HG03025 (cell line): ENCODE results near the gene SEMA5B.

Experiments
- ATAC-seq: cut with Tn5 transposase; IDR thresholded peaks from one replicate; pipeline ENCODE4 v1.9.1; 2021; ENCODE audit warnings: mild to moderate bottlenecking, moderate library complexity; ENCODE audit not compliant: unreplicated experiment, low FRiP score

SEMA5B gene

DNA sequence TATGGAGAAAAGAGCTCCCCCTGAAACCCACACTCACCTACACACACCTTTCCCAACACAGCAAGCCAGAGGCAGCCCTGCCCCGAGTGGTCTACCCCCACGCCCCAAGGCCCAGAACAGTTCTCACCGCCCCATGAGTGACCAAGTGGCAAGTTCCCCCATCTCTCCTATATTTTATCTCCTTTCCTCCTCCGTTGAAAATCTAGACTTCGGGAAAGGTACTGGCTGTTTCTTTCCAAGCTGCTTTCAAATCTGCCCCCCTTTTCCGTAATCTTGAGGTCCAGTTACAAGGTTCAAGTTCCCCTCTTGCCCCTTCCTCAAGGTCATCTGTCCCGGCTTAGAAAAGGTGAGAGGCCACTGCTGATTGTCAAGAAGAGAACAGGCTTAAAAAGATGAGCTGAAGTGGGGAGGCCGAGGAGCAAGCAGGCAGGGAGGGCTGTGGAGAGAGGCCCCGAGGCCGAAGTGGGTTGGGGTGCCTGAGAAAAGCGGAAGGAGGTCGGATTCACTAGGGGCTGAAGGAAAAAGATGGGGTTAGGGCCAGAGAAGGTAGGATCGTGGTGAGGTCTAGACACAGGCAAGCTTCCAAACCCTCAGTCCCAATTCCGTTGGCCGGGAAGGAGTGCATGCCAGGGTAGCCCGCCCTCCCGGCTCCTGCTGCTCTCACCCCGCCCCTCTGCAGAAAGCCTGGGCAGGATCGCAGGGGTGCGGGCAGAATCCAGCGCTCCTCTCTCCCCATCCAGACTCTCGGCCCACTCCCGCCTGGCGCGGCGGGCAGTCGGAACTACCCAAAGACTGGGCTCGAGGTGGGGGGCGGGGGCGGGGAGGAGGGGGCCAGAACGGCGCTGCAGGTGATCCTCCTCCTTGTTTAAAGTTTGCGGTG is 1.7 kb downstream of the SEMA5B start:
- ATAC-seq: no peak

DNA sequence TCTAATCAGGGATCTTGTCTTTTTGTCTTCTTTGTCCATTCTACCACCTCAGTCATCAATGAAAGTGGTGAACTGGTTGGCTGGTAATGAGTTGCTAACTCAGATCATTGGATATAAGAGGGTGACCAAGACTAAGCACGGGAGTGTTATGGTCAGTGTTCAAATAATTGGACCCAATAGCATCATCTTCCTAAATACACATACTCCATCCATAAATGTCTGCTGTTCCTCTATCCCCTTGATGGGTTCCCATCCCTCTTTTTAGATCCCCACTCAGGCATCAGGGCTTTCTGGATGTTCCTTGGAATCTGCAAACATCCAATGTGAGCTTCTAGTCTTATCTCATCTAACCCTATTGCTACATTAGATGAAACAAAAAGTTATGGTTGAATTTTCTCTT is 3.5 kb downstream of the SEMA5B start:
- no peak for ATAC-seq

DNA sequence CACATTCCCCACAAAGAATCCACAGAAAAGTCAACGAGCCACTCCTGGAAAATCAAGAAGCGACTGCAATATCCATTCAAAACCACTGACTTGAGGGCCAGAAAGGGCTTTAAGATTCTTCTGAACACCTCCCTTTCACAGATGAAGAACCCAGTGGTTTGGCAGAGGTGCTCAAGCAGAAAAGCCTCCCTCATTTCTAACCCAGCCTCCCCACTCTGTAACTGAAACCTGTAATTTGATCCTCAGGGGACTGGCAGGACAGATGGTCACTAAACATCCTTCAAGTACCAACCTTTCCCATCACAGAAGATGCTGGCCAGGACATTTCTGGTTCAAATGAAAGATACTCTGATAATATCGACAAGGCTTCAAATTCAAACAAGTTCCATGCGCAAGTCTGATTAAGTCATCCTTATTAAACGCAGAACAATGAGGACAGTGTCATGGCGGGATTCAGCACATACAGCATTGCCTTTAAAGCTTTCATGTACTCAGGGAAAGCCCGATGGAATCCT is 5.5 kb downstream of the SEMA5B start:
- no peak for ATAC-seq

DNA sequence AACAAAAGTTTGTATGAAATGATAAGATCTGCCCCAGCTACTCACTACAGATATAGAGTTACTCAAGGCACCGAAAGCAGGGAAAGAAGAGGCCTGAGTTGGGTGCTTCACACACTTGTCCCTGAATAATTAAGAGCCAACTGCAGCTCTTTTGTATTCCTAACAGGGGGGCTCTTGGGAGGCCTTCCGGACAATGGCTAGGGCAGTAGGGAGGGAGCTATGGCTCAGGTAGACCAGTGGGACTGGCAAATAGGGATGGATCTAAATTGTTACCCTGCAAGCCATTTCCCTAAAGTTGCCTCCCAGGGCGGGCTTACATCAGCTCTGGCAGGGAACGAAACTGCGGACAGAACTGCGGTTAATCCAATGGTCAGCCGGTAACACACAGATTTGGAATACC is 6.2 kb downstream of the SEMA5B start:
- ATAC-seq: no peak

DNA sequence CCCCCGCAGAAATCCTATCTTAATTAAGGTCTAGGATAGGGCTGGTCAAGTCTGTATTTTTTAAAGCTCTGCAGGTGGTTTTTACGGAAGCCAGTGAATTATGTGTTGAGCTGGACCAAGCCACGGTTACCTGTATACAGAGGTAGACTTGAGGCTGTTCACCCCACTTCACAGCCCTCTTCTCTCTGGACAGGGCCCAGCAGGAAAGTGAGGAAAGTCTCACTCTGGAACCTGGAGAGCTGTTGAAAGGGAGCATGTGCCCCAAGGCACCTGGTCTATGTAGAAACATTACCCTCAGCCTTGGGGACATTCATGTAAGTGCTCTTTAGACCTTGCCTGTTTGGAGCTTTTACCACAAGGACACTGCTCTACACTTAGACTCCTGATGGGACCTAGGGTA is 6.9 kb downstream of the SEMA5B start:
- no peak for ATAC-seq

DNA sequence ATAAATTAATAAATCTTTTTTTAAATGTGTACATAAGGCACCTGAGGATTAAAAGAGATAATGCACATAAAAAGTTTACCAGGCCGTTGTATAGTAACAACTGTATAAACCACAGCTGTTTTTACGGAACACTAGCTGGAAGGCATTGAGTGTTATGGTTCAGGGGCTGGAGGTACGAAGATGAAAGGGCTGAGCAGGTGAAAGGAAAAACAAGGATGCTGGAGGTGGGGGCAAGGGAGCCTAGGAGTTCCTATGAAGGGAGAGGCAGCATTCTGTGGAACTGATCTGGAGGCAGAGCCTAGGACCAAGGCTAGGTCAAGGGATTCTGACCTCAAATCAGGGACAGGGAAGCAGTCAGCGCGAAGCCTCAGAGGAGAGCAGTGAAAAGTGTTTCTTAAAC is 8.0 kb downstream of the SEMA5B start:
- no peak for ATAC-seq

DNA sequence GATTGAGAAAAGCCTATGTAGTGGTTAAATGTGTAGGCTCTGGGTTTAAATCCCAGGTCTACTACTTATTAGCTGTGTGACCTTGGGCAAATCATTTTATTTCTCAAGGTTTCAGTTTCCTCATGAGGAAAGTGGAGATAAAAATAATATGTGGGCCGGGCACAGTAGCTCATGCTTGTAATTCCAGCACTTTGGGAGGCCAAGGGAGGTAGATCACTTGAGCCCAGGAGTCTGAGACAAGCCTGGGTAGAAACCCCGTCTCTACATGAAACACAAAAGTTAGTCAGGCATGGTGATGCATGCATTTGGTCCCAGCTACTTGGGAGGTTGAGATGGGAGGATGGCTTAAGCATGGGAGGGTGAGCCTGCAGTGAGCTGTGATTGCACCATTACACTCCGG is 8.4 kb downstream of the SEMA5B start:
- ATAC-seq: no peak

DNA sequence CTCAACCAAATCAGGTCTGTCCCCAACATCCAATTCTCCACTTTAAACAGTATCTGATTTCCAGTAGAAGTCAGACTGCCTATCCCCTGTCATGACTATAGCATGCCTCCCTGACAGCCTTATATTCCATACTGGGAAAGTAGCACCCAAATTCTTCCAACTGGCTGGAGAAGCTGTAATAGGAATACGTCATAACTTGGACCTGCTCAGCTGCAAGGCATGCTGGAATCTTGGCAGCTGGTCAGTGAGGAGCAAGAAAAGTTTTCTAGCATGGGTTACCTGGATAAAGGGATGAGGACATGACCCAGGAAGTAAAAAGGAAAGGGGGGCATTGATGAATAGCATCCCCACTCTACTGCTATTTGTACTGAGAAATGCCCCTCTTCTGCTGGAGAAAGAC is 8.9 kb downstream of the SEMA5B start:
- ATAC-seq: no peak

DNA sequence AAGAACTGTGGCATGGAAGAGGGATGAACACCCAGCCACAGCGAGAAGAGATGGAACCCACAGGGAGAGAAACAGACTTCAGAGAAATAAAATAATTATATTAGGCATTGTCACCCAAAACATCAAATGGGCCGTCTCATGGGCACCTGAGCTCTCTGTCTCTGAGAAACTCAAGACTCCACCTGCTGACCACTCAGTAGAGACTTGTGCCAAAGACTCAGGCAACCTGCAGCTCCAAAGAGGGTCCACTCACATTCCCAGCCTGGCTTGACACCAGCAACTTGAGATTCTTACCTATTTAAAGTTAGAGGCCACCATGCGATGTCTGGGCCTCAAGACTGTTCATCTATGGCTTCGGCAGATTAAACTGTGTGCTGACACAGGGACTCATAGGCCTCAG is 12.0 kb downstream of the SEMA5B start:
- ATAC-seq: no peak

DNA sequence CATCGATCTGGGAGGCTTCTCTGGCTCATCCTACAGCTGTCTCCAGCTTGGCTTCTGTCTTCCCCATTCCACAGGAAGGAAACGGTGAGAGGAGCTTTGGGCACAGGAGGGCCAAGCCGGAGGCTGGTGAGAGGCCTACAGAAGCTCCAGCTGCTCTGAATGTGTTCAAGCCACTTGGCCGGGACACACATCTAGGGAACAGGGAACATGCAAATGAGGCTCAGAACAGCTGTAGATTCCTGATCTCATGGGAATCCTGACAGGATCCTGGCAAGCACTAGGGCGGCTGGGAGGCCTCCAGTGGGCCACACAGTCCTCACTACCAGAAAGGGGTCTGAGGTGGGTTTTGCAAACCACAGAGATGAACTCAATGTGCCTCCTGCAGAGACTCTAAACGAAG is 13.7 kb downstream of the SEMA5B start:
- ATAC-seq: no peak

DNA sequence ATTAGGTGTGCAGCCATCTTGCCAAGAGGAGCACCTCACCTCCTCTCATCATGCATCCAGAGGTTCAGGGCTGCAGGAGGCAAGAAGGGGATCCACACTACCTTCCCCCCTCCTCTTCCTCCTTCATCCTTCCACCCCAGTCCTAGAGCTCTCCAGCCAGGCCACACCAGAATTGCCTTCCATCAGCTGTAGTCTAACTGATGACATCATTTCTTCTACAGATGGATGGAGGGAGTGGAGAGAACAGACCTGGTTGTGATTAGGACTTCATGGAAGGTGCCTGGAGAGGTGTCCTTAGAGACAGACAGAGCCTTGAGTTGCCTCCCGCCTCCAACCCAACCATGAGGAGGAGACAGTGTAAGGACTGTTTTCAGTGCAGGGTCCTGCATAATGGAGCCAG is 14.9 kb downstream of the SEMA5B start:
- no peak for ATAC-seq

DNA sequence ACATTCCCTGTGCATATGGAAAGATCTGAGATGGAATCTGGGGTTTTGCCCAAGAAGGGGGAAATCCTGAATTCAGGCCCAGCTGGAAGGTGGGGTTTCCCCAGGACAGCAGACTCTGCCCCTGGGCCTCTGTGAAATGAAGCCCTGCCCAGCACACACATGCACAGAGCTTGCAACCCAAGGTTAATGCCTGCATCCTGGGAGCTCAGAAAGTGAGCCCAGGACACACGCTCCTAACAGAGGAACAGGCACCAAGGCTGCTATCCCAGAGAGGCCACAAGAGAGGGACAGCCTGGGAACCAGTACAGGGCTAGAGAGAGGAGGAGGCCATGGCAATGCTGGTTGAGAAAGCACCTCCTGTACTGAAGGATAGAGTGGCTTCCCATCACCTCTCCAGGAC is 16.1 kb downstream of the SEMA5B start:
- ATAC-seq: no peak

DNA sequence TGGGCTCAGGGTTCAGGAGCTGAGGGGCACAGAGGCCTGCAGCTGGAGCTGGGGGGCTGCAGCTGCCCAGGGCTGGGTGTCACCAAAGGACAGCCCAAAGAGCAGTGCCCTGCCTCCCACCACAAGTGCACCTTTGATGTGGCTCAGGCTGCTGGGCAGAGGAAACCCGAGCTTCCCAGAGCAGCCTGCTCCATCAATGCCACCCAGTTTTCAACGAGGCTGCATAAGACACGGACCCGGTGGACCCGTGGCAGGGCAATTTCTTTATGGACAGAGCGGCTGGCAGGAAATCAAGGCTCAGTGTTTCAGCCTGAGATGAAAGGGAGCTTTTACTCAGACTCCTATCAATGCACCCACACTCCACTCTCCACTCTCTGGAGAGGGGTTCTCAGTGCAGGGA is 18.7 kb downstream of the SEMA5B start:
- ATAC-seq: no peak

DNA sequence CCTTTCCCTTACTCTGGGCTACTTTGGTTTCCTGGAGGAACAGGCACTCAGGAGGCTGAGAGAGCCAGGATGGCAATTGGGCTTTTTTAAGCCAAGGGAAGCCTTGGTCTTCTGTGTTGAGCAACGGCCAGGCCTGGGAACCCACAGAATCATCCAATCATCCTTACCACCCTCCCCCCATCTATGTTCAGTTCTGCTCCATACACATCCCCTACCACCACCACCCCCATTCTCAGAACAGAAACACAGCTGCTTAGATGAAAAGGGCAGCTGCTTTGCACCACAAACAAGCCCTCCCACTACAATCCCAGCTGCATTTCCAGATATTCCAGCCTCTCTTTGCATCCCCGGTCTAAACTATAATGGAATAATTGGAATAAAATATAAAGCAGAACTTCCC is 21.0 kb downstream of the SEMA5B start:
- ATAC-seq: no peak

DNA sequence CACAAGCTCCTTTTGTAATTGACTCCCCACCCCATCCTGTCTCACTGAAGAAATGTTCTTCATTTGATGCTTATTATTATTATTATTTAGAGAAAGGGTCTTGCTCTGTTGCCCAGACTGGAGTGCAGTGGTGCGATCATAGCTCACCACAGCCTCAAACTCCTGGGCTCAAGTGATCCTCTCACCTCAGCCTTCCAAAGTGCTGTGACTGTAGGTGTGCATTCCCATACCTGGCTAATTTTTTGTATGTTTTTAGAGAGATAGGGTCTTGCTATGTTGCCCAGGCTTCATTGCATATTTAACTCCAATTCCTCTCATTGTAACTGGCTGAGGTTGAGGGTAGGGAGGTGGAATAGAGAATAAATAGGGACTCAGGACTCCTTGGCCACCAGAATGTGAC is 22.3 kb downstream of the SEMA5B start:
- ATAC-seq: no peak

DNA sequence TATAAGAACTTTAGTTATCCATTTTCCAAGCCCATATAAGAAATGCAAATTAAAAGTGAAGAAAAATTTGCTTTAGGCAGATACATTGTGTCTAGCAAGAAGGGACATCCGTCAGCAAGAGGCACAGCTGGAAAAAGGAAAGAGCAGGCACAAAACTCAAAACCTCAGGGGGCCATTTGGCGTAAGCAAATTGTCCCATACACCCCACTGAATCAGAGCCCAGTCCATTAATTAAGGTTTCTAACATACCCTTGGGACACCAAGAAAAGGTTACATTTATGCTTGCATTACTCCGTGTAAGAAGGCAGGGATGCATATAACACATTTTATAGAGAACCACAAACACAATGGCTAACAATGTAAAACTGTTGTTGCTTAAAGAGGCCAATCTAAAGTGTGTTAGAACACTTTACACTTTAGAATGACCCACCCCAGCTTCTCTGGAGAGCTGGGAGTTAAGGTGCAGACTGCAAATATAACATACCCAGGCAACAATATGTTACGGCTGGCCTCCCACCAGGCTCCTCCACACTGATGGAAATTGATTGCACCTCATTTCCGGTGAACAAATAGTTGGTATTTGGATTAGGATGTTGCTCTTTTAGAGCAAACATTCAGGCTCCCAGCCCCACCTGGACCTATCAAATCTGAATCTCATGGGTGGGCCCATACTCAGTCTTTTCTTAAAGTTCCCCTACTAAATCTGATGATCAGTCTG is 23.2 kb downstream of the SEMA5B start:
- no peak for ATAC-seq

DNA sequence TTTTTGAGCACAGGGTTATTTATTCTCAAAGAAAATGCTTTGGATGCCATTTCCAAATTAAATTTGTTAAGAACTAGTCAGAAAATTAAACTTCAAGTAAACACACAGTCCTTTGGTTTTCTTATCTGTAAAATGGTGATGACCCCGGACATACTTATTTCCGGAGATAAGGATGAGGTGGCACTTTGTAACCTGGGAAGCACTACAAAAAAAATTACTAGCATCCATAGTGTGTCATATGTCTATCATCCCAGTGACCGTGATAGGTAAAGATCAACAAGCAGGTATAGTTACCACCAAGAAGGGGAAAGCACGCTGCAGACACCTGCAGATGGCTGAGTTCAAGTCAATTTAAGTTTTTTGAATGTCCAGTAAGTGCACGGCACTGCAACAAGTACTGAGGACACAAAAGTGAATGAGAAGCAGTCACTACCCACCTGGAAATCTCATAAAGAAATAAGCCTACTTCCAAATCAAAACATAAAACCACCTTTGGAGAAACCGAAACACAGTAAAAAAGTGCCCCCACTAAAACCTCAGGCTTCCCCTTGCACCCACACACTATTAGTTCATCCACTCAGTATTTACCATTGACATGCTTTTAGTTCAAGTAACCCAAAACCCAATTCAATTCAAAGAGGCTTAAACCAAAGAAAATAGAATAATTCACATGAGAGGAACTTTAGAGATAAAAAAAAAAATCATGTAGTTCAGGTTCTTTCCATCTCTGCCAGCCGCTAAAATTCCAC is 24.6 kb downstream of the SEMA5B start:
- ATAC-seq: no peak

DNA sequence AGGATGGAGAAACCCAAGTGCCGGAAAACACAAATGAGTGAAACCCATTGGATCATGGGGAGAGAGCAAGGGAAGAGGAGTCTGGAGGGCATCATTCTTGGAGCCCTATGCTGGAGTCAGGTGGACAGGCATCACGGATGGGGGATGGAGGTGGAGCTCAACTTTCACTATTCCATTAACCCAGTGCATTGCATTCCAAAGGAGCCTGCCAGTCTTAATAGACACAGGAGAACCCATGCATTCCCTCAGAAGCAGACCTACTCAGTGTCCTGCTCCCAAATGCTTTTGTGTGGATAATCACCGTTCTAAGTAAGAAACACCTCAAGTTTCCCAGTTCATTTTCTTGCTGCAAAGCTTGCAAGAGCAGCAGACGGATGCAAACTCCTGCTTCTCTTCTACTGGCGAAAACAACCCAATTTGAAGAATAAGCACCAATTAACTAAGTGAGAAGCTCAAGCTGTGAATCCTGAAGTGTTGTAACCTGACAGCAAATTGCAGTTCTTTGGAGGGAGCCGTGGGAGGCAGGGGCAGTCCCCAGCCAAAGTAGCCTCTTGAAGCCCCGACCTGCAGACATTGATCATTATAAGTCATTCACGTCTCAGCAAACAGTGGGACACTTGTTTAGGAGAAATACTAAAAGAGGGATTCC is 25.3 kb downstream of the SEMA5B start:
- ATAC-seq: no peak

DNA sequence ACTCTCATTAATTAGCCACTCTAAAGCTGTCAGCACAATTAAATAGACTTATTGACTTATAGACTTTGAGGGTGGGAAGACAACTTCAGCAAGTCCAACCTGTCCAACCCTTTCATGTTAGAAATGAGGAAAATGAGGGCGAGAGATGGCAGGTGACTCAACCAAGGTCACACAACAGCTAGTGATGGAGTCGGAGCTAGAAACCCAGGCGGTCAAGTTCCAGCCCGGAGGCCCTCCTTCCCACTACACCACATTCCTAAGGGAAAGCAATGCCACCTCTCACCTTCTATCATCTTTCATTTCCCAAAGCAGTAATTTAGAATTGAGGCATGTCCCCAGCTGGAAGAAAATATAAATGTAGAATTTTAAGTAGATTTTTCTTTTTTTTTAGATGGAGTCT is 28.7 kb downstream of the SEMA5B start:
- ATAC-seq: no peak

DNA sequence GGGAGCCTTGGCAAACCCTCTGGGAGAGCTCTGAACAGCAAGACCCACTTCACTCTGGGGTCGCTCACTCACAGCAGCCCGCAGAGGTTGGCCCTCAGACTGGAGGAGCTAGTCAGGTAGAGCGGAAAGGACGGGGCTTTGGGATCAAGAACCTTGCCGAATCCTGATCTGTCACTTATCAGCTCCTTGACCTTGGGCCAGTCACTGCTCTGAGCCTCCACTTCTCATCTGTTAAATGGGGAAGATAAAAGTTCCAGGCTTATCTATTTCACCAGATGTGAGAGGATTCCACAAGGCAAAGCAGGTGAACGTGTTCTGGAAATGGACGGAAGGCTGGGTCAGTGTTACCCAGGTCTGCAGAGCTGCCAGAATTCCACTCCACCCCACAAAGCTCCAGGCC is 29.4 kb downstream of the SEMA5B start:
- ATAC-seq: no peak
